ENCODE measurements around the gene RBFOX2. TPM values are rescaled to one million over a fixed set of nuclear protein-coding genes. Genes with fewer than 3 reads are reported as not detected.

Gene RBFOX2
- total and polyA plus RNA-seq, 2 of the 8 experiments (the other 6 are each of a cell fraction or from before 2014, with no cell fraction given) = 121 to 122 TPM

GRCh38 chr22:36065775-36066544 lies 37.3 kb upstream of the RBFOX2 start (continued):
- TF ChIP-seq ATF2 (IDR thresholded peaks at IDR 0.05; ENCODE audit: low read length) (peak; percentile 10; the same call in 1 of the 2 replicates), TBP (IDR thresholded peaks at IDR 0.05; ENCODE audit: low read depth, low read length) (peak; percentile 72), BACH1 (IDR thresholded peaks at IDR 0.05; ENCODE audit: low read length) (peak; percentile 65), MAFK (IDR thresholded peaks at IDR 0.05; ENCODE audit: low read depth, low read length) (no peak), CTCF (IDR thresholded peaks at IDR 0.05; ENCODE audit: control extremely low read depth in 1 of 3, insufficient read depth in 1 of 3, low read depth in 1 of 3, low read length in 3 of 3) (peak; percentile 78 to 88 (median 85)), MAX (IDR thresholded peaks at IDR 0.05) (peak; percentile 97), USF2 (IDR thresholded peaks at IDR 0.05; ENCODE audit: low read length) (peak; percentile 94), JUND (IDR thresholded peaks at IDR 0.05; ENCODE audit: low read length) (peak; percentile 8; the same call in 1 of the 2 replicates), HDAC2 (IDR thresholded peaks at IDR 0.05; ENCODE audit: borderline replicate concordance in 1 of 2, low read depth in 2 of 2, low read length in 2 of 2) (peak; percentile 4 to 72; a peak in 2 of 4 replicates), CREB1 (IDR thresholded peaks at IDR 0.05) (peak; percentile 2), CHD2 (IDR thresholded peaks at IDR 0.05; ENCODE audit: low read length) (no peak), POLR2AphosphoS5 (IDR thresholded peaks at IDR 0.05; ENCODE audit: low read depth, low read length) (peak; percentile 74; the same call in 1 of the 2 replicates), RBBP5 (IDR thresholded peaks at IDR 0.05; ENCODE audit: borderline replicate concordance, low read depth, low read length) (peak; percentile 30; the same call in 1 of the 2 replicates), SP1 (IDR thresholded peaks at IDR 0.05; ENCODE audit: low read depth, low read length) (peak; percentile 36; the same call in 1 of the 2 replicates), TAF1 (IDR thresholded peaks at IDR 0.05; ENCODE audit: low read depth, low read length) (peak; percentile 83)
- TF ChIP-seq, protein P1, sequence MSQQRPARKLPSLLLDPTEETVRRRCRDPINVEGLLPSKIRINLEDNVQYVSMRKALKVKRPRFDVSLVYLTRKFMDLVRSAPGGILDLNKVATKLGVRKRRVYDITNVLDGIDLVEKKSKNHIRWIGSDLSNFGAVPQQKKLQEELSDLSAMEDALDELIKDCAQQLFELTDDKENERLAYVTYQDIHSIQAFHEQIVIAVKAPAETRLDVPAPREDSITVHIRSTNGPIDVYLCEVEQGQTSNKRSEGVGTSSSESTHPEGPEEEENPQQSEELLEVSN (IDR thresholded peaks at IDR 0.05) = peak; percentile 66
- TF ChIP-seq, protein P2, sequence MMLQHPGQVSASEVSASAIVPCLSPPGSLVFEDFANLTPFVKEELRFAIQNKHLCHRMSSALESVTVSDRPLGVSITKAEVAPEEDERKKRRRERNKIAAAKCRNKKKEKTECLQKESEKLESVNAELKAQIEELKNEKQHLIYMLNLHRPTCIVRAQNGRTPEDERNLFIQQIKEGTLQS (IDR thresholded peaks at IDR 0.05; ENCODE audit: insufficient read depth, low read depth, low read length) = peak; percentile 69

Data from H1 (cell line).